HG03064 (cell line): ENCODE results near the gene CEP85L.

Experiments
- ATAC-seq: cut with Tn5 transposase; IDR thresholded peaks from one replicate; pipeline ENCODE4 v1.9.1; 2021; ENCODE audit warnings: low read depth; ENCODE audit not compliant: unreplicated experiment

The CEP85L gene

DNA sequence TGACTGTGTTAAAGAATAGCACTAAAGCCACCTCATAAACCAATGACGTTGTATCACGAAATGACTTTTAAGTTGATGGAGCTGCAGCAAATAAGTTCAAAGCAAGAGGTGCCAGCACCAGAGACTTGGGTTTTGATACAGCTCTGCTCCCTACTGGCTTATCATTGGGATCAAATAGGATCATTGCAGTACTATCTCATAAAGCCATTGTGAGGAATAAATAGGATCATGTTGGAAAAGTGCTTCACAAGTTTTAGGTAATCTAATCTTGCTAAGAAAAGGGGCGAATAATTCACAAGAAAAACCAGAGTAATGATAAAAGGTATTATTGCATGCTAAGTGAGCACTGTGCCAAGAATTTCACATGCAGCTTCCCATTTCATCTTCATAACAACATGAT, 10.4 kb upstream of the CEP85L start:
- no peak for ATAC-seq

DNA sequence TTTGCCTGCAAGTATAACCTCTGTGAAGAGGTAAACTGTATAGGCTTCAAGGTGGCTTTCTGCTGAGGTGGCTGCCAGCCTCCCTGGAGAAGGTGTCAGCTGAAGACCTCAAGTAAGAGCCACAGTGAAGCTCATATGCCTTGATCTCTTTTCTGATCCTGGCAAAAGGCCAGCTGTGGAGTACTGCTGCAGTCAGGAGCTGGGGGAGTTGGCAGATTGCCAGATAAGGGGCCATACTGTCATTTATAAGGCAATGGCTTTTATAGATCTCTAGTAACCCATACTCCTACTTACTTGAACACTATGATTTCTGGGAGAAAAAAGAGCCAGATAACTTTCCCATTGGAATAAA, 8.8 kb upstream of the CEP85L start:
- ATAC-seq, result no peak

DNA sequence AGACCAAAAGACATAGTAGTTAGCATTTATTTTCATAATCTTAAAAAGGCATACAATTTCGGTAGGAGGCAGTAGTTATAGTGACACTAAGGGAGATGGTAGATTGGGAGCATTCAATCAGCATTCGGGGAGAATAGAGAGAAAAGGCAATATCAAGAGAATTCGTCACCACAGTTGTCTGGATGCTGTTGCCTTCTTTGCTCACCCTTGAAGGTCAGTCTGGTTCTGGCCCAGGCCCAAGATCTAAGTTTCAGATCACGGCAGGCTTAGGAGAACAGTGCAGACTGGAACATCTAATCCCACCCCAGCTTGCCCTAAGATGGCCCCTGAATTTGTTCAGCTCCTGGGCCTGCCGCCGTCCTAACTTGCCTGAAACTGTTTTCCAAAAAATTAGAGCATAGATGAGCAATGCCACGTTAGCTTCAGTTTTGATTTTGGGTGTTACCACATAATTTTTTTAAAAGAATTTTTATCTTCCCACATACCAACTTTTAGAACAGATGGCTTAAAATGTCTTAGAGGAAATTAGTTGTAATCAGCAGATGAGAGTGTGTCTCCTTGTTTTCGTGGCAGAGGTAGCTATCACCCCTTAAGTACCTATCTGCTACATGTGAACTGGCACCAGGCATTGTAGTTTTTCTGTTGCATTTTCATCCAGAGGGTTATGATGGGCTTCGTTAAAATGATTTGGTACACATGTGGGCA, 8.3 kb upstream of the CEP85L start:
- no peak for ATAC-seq

DNA sequence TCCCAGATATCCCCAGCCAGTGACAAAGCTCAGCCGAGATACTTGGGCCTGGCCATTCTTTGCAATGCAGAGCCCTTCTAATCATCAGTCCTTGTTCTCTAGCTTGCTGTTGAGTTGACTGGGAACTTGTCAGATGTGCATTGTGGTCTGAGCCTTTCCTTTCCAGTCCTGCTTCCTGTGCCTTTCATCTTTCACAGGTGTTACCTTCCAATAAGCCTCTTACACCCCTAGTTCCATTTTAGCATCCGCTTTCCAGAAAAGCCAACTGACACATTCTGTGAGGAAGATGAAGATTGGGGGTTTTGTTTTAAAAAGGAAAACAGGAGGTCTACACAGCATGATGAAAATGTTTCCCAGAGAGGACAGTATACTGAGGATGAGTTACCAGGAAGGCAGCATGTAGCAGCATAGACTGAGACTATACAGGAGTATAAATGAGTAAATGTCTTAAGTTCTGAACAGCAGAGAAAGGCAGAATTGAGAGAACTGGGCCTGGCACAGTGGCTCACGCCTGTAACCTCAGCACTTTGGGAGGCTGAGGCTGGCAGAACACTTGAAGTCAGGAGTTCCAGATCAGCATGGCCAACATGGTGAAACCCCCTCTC, 5.6 kb upstream of the CEP85L start:
- ATAC-seq, result no peak

DNA sequence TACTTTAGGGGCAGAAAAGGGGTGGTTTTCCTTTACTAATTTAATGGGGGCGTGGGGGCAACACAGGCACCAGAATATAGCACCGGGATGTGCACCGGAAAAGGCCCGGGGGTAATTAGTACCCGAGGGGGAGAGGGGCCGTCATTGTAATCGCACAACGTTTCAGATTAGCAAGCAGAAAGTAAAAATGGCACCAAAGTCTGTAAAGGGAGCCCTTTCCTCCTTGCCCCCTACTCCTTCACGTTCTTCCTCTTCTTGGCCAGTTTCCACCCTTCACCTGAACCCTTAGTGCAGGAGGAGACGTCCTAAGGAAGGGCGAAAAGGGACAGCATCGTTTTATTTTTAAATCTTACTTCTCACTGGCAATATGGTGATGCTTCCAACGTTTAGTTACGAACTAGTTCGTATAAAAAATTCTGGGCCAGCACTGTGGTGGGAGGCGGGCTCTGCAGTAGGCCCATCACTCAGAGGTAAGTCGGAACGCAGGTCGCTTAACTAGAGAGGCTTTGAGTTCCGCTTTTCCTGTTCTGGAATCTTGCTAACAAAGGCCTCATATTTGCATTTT, 742 bp upstream of the CEP85L start:
- ATAC-seq, result no peak

DNA sequence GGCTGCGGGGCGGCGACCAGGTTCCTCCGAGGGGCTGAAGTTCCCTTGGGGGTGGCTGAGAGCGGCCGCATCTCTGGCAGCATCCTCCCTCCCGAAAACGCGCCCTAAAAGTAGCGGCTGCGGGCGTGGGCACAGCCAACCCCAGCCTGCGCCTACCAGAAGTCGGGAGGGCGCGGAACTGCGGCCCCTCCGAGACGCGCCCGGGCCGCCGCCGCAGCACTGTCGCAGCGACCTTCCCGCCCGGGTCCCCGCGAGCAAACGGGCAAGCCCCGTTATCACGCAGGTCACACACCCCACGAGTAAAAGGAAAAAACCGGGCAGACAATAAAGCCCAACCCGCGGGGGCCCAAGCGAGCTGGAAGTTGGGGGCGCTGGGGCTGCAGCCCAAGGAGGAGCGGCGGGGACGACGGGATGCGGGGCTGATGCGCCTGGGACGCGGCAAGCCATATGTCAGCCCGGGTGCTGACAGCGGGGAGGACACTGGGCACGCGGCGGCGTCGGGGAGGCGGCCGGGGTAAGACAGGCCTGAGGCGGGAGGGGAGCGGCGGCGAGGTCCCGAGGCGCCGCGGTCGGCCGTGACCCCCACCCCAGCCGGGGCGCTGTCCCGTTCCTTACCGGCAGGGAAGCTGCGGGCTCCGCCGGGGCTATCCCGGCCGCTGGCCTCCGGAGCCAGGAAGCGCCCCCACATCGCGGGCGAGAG, 659 bp downstream of the CEP85L start:
- ATAC-seq, result peak; percentile 47

DNA sequence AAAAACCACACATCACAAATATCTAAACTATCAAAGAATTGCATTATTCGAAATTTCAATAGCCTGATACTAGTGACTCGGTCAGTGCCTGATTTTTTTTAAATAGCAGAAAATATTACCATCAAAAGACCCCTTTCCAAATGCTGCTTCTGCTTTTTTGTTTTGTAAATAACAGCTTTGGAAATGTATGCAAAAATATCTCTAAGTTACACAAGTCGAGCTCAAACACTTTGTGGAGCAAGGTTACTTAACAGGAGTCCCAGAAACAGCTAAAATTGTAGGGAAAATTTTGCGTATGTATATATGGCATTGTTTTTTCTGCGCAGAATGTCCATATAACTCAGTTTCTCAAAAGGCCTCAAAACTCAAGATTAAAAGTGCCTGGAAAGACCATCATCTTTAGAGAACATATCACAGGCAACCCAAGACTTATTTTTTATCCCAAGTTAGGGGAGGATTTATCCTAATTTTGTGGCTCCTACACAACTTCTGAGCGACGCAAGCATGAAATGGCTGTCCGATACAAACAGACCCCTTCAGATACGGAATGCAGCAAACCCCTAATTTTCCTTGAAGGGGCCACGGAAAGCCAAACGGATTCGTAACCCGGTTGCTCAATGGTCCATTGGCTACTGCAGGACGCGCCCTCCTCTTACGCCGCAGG, 1.3 kb downstream of the CEP85L start:
- ATAC-seq, result no peak

DNA sequence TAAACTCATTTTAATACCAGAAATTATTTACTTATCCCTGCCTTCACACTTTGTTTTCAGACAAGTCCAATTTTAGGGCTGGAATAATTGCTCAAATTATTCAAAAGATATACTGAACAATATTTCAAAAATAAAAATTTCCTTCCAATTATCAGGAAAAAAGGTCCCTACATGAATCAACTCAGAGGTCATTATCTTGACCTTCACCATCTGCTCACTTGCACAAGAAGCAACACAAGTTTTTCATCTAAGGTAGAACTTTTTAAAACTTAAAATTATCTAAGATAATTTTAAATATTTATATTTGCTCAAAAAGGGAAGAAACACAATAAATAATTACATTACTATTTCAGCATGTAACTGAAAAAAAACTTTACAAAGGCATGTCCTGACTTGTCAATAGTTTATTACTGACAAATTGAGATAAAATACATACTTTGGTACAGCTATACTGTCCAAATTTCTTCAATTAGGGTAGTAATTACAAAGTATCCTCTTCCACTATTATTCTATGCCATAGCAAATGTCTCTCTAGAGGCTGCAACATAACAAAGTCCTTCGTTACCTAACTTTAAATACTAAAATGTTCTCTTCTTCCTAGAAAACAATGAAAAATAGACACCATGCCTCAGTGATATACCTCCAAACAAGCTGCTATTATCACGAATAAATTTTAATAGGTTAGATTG, 2.4 kb downstream of the CEP85L start:
- no peak for ATAC-seq

DNA sequence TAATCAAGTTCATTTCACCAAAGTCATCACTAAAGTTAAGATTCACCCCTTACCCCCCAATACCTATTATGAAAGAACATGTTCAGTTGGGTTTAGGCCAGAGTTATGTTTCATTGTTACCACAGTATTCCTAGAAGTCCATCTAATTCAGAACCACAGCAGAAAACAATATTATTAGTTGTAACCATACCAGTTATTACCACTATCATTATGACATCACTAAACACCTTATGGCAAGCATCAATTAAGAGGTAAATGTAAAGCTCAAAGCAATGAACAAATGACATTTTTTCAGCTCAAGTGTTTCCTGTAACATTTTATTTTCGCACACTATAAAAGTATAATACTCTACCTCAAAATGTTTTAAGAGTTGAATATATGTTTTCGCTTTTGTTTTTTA, 4.4 kb downstream of the CEP85L start:
- ATAC-seq, result no peak

DNA sequence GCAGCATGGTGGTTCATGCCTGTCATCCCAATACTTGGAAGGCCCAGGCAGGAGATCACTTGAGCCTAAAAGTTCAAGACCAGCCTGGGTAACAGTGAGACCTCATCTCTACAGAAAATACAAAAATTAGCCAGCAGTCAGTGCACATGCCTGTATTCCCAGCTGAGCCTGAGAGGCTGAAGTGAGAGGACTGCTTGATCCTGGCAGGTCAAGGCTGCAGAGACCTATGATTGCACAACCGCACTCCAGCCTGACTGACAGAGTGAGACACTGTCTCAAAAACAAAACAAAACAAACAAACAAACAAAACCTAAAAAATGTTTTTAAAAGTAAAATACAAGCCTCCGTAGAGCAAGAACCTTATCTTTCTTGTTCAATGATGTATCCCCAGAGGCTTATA, 6.0 kb downstream of the CEP85L start:
- no peak for ATAC-seq

DNA sequence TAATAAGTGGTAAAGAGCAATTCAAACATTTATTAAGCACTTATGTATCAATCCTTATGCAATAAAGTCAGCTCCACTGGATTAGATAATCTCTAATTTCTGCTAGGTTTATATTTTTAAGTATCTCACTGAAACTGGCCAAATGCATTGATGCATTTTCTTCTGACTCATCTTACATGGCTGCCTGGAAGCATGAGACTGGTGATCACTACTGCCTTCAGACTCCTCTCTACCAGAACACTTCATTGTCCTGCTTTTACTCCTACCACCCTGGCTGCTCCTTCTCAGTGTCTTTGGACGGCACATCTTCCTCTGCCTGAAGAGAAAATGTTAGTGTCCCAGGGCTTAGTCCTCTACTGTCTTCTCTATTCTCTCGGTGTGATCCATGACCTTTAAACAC, 7.4 kb downstream of the CEP85L start:
- no peak for ATAC-seq

DNA sequence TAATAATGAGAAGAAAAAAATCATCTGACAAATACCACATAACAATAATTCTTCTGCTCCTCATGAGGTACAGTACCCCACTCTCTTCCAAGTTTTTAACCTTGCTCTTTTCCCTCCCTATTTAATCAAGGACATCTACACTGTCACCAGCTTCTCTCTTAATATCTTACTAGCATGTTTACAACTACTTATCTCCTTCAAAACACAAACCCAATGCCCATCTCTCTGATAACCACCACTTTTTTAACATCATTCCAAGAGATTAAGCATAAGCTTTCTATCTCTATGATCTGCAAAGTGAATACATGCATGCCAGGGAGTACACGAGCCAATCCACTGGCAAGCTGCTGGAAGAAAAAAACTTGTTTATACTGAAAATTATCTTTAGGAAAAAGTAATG, 10.3 kb downstream of the CEP85L start:
- no peak for ATAC-seq

DNA sequence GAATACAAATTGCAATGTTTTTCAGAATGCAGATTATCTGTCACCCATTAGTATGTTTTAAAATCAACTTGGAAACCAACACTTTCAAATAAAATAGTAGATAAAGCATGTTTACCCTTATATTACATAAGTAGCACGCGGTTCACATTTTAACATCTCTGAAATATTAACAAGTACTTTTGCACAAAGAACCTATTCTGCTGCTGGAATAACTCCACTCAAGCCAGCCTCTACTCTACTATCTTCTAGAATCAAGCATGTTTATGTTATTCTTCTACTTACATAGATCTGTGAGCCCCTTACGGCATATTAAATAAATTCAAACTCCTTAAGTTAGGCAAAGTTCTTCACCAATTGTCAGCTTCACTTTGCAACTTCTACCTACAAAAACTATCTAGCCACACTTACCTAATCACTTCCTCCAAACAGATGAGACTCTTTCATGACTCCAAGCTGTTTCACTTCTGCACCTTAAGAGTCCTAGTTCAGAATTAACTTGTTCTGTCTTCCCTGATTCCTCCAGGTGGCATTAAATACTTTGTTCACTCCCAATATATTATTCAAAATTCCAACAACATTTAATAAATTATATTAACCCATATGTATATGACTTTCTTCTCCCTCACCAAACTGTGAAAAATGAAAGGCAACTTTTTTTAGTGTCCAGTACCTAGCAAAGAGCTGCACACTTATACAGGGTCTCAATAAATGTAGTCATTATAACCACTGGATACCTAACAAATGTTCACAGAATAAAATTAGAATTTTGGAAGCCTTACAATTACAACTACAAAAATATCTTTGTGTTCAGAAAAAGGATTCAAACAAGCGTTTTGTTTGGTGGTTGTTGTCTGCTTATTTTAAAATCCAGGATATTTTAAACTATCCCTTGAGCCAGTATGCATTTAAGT, 12.1 kb downstream of the CEP85L start:
- peak; percentile 71 for ATAC-seq

DNA sequence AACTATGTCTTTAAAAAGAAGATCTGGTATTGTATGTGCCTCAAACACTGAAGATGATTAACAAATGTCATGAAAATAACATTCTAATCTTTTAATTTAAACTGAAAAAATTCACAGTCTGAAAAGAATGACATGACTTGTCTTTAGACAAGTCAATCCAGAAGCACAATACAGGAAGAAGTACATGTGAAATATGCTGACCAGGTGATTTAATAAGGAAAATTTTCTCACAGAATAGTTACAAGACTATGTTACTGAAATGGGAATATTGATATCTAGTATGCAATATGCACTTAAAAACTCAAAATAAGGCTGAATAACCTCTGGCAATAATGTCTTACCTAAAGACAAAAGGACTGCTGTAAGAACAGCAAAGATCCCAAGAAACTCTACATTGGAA, 13.1 kb downstream of the CEP85L start:
- no peak for ATAC-seq

DNA sequence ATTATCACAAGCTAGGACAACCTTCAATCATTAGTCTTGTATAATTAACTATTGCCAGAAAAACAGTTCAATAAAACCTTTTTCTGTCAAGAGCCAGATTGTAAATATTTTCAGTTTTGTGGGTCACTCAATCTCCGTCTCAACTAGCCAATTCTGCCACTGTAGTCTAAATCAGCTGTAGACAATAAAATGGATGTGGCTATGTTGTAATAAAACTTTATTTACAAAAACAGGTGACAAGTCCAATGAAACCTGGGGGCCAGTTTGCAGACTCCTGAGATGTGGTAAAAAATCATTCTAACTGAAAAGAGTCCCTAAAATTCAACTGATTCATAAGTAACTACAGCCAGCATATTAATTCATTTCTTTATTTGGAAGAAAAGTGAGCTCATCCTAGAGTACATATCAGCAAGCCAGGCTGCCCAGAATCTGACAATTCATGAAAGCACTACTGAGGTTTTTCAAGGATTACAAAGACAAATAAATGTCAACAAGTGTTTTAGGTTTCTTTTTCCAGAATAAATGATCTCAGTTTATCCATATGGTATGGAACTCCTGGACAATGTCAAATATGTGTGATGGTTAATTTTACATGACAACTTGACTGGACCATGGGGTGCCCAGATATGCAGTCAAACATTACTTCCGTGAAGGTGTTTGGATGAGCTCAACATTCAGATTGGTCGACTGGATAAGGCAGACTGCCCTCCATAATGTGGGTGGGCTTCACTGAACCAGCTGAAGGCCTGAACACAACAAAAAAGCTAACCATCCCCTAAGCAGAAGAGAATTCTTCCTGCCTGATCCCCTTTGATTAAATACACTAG, 15.3 kb downstream of the CEP85L start:
- ATAC-seq, result no peak

DNA sequence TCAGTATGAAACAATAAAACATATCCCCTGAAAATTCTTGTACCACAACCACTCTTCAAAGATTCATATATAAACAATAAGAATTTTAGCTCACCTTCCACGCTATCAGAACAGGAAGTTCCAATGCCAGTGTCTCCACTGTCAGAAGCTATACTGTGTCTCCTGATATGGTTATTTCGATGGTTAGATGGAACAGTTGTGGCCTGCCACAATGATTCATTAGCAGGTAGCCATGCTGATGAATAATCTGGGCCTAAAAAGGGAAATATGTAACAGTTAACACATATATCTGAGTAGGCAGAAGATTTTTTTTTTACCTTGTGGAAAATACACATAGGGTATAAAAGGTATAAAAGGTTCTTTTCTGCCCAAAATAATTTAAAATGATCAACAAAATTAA, 19.0 kb downstream of the CEP85L start:
- no peak for ATAC-seq

DNA sequence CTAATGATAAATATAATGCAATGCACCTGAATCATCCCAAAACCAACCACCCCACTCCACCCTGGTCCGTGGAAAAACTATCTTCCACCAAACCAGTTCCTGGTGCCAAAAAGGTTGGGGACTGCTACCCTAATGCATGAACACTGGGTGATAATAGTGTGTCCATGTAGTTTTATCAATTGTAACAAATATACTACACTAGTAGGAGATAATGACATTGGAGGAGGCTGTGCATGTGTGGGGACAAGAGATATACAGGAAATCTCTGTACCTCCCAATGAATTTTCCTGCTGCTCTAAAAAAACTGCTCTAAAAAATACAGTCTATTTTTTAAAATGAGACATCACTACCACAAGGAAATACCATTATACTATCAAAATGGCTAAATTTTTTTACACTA, 20.5 kb downstream of the CEP85L start:
- no peak for ATAC-seq

DNA sequence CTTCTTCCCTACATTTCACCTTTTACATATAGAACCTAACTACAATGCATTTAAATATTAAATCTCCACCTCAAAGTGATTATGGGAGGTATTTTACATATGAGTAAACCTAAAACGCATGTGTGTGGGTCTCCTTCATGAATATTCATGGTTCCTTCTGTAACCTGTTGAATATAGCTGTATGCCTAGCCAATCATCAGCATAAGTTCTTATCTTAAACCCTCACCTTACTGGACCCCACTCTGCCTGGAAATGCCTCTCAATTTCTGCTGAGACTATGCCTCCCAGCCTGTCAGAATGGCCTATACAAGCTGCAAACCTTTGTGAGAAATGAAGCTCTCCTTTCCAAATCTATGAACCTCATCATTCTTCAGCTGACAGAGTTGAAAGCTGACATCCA, 21.3 kb downstream of the CEP85L start:
- ATAC-seq, result no peak

DNA sequence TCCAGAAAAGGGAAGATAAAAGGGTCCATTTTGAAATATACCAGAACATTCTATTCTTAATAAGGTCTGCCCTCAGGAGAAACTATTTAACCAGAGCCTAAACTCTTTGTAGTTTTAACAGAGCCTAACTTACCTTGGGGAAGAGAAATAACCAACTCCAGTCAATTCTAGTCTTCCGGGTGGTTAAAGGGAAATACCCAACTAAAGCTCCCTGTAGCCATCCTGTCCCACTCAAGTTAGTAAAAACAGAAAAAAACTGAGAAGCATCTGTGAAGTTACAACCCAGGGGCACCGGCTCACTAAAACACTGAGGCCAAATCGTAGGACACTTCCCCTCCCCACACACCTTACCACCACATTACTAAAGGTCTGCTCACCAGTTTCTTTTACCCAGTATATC, 23.7 kb downstream of the CEP85L start:
- ATAC-seq, result no peak
